HepG2 (cell line): Measurements from ENCODE around the gene PNN. TPM values are rescaled to one million over a fixed set of nuclear protein-coding genes. Genes with fewer than 3 reads are reported as not detected.

Source experiments
- BCL6 ChIP-seq: IDR thresholded peaks from 2 replicates; pipeline ENCODE4 v1.6.1; 2016; ENCODE audit warnings: missing genetic modification reagents, missing compliant biosample characterization
- HNRNPH1 ChIP-seq: fragments of 200-400 bp; formaldehyde crosslinking; optimal IDR thresholded peaks from 2 replicates; pipeline ENCODE3; 2017; ENCODE audit warnings: mild to moderate bottlenecking, low read depth, low read length
- JARID2 ChIP-seq: sonication (generic); formaldehyde crosslinking; IDR thresholded peaks from 2 replicates; pipeline ENCODE4 v1.8.1; 2023; ENCODE audit warnings: missing genetic modification reagents, inconsistent platforms; ENCODE audit not compliant: insufficient replicate concordance
- MLLT10 ChIP-seq: sonication (generic); formaldehyde crosslinking; IDR thresholded peaks from 2 replicates; pipeline ENCODE4 v1.4.0; 2020; ENCODE audit warnings: missing genetic modification reagents
- NFIB ChIP-seq: sonication (generic); formaldehyde crosslinking; IDR thresholded peaks from 2 replicates; pipeline ENCODE4 v1.9.0; 2021; ENCODE audit warnings: missing genetic modification reagents, mild to moderate bottlenecking, borderline replicate concordance
- NR1H2 ChIP-seq: sonication (generic); formaldehyde crosslinking; IDR thresholded peaks from 2 replicates; pipeline ENCODE4 v1.8.1; 2022; ENCODE audit warnings: low read depth, missing genetic modification reagents, borderline replicate concordance
- POLR2AphosphoS2 ChIP-seq: IDR thresholded peaks from 2 replicates; pipeline ENCODE4 v1.6.1; 2011; ENCODE audit warnings: low read depth, low read length, improper control_type of control experiment
- TBX2 ChIP-seq: sonication (generic); formaldehyde crosslinking; IDR thresholded peaks from 2 replicates; pipeline ENCODE4 v1.5.0; 2020; ENCODE audit warnings: missing genetic modification reagents, mild to moderate bottlenecking, borderline replicate concordance
- TCF12 ChIP-seq, 2 experiments: fragments of 450-650 bp in 1 of 2; sonication (generic) in 1 of 2; formaldehyde crosslinking in 1 of 2; IDR thresholded peaks; 2 replicates each; pipeline versions ENCODE4 v1.6.1 to v1.8.0; 2017 to 2022; ENCODE audit warnings: antibody characterized with exemption in 1 of 2, mild to moderate bottlenecking in 1 of 2, missing genetic modification reagents in 1 of 2, moderate library complexity in 1 of 2
- ZNF160 ChIP-seq: sonication (generic); formaldehyde crosslinking; IDR thresholded peaks from 2 replicates; pipeline ENCODE4 v1.8.0; 2022; ENCODE audit warnings: mild to moderate bottlenecking, inconsistent platforms, missing genetic modification reagents
- ZSCAN30 ChIP-seq: sonication (generic); formaldehyde crosslinking; IDR thresholded peaks from 2 replicates; pipeline ENCODE4 v1.5.0; 2020; ENCODE audit warnings: mild to moderate bottlenecking, missing genetic modification reagents
- ZSCAN9 ChIP-seq: IDR thresholded peaks from 2 replicates; pipeline ENCODE4 v1.6.1; 2016; ENCODE audit warnings: borderline replicate concordance
- polyA plus RNA-seq, 8 experiments: library from polyadenylated mRNA; depleted of rRNA in 3 of 8; stranded (reverse) in 7 of 8; unstranded in 1 of 8; fragments of >200 nt; fragmentation: Illumina TruSeq in 4 of 8; extraction: Trizol in 4 of 8; gene quantifications; 2 replicates each; pipeline versions ENCODE4 v1.2.1 to v1.2.3, GENCODE V29; 2011 to 2016; ENCODE audit warnings: low read depth in 4 of 8, missing spikeins in 1 of 8, mixed read lengths in 1 of 8; ENCODE audit not compliant: insufficient read depth in 1 of 8
- total RNA-seq, 5 experiments: library from RNA; depleted of rRNA; stranded (reverse); fragments of >200 nt; fragmentation: Illumina TruSeq; extraction: Trizol; gene quantifications; 2 replicates each; pipeline ENCODE4 v1.2.3, GENCODE V29; 2016; ENCODE audit warnings: low read depth in 1 of 5
- TF ChIP-seq, protein P1 (sequence below): sonication (generic); formaldehyde crosslinking; IDR thresholded peaks from 2 replicates; pipeline ENCODE4 v1.4.0; 2020; ENCODE audit warnings: mild to moderate bottlenecking, missing genetic modification reagents
- TF ChIP-seq, protein P2 (sequence below): sonication (generic); formaldehyde crosslinking; IDR thresholded peaks from 2 replicates; pipeline ENCODE4 v1.4.0; 2020; ENCODE audit warnings: missing genetic modification reagents
- TF ChIP-seq, protein P3 (sequence below): fragments of 450-650 bp; IDR thresholded peaks from 2 replicates; pipeline ENCODE4 v1.6.1; 2017
- TF ChIP-seq, protein P4 (sequence below): sonication (generic); formaldehyde crosslinking; IDR thresholded peaks from 2 replicates; pipeline ENCODE4 v1.4.0; 2020; ENCODE audit warnings: missing genetic modification reagents, mild to moderate bottlenecking, borderline replicate concordance

The PNN gene
- total and polyA plus RNA-seq, 2 of the 13 experiments (the other 11 are each of a cell fraction or from before 2014, with no cell fraction given): 58.0 to 214 TPM

DNA sequence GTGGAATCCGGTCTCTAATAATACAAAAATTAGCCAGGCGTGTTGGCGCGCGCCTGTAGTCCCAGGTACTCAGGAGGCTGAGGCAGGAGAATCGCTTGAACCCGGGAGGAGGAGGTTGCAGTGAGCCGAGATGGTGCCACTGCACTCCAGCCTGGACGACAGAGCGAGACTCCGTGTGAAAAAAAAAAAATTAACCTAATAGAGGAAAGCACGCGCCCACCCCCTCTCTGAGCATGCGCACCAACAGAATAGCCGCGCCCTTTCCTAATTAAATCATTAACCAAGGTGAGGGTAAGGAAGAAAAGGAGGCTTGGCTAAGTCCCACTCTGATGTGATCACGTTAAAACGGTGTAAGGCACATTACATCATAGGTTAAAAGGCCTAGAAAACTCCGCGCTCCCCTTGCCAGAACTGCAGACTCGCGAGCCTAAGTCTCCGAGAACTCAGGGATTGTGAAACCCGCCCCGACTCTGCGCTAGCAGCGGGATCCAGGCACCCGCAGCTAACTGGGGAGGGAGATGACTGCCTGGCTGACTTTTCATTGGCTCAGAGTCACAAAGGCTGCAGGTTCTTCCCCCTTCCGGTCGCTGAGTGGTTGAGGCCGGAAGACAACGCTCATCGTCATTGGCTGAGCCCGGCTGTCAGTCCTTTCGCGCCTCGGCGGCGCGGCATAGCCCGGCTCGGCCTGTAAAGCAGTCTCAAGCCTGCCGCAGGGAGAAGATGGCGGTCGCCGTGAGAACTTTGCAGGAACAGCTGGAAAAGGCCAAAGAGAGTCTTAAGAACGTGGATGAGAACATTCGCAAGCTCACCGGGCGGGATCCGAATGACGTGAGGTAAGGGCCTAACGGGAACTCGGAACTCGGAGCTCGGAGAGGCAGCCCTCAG, at the start of gene PNN (continued):
- TF ChIP-seq, protein P1, sequence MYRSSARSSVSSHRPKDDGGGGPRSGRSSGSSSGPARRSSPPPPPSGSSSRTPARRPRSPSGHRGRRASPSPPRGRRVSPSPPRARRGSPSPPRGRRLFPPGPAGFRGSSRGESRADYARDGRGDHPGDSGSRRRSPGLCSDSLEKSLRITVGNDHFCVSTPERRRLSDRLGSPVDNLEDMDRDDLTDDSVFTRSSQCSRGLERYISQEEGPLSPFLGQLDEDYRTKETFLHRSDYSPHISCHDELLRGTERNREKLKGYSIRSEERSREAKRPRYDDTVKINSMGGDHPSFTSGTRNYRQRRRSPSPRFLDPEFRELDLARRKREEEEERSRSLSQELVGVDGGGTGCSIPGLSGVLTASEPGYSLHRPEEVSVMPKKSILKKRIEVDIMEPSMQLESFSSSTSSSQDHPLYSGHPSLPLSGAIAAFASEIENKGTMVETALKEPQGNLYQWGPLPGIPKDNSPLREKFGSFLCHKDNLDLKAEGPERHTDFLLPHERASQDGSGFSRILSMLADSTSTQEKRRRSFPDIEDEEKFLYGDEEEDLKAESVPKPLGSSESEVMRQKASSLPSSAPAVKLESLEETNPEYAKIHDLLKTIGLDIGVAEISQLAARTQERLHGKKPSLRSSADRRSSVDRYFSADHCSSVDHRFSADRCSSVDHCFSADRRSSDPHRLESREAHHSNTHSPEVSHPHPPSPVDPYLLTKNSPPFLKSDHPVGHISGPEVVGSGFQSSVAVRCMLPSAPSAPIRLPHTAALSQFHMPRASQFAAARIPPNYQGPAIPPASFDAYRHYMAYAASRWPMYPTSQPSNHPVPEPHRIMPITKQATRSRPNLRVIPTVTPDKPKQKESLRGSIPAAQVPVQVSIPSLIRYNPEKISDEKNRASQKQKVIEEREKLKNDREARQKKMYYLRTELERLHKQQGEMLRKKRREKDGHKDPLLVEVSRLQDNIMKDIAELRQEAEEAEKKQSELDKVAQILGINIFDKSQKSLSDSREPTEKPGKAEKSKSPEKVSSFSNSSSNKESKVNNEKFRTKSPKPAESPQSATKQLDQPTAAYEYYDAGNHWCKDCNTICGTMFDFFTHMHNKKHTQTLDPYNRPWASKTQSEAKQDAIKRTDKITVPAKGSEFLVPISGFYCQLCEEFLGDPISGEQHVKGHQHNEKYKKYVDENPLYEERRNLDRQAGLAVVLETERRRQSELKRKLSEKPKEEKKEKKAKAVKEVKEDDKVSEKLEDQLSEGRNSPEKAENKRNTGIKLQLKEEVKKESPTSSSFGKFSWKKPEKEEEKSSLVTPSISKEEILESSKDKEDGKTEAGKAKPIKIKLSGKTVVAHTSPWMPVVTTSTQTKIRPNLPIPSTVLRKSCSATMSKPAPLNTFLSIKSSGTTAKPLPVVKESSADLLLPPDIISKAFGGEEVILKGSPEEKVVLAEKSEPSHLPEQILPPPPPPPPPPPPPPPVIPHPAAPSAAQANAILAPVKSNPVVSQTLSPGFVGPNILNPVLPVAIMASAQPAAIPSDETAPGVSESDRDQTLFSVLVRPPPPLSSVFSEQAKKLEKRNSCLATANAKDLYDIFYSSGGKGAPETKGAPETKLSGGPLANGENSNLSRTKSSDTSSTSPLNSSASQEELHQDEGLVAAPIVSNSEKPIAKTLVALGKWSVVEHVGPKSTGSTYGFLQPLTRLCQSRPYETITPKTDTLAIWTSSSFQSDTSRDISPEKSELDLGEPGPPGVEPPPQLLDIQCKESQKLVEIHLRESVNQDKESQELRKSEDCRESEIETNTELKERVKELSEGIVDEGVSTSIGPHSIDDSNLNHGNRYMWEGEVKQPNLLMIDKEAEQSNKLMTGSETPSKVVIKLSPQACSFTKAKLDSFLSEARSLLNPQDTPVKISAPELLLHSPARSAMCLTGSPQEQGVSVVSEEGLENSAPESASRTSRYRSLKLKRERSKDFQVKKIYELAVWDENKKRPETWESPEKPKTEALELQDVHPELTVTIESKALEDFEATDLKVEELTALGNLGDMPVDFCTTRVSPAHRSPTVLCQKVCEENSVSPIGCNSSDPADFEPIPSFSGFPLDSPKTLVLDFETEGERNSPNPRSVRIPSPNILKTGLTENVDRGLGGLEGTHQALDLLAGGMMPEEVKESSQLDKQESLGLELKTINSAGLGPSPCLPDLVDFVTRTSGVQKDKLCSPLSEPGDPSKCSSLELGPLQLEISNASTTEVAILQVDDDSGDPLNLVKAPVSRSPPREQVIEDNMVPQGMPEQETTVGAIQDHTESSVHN (CRISPR knock-in tag): peak; percentile 45; the same call in 1 of the 2 replicates
- TF ChIP-seq POLR2AphosphoS2 (peak; percentile 97), TCF12 (IDR thresholded peaks at IDR 0.05) (no peak), TCF12 (CRISPR knock-in tag; IDR thresholded peaks at IDR 0.05) (peak; percentile 92), BCL6 (CRISPR knock-in tag) (peak; percentile 72), ZNF160 (CRISPR knock-in tag) (peak; percentile 85), NR1H2 (CRISPR knock-in tag) (no peak), JARID2 (CRISPR knock-in tag) (peak; percentile 79), ZSCAN9 (CRISPR knock-in tag) (peak; percentile 57), TBX2 (peak; percentile 96), NFIB (CRISPR knock-in tag) (no peak), ZSCAN30 (CRISPR knock-in tag) (peak; percentile 92), HNRNPH1 (no peak), MLLT10 (peak; percentile 76; the same call in 1 of the 2 replicates)
- TF ChIP-seq, protein P2, sequence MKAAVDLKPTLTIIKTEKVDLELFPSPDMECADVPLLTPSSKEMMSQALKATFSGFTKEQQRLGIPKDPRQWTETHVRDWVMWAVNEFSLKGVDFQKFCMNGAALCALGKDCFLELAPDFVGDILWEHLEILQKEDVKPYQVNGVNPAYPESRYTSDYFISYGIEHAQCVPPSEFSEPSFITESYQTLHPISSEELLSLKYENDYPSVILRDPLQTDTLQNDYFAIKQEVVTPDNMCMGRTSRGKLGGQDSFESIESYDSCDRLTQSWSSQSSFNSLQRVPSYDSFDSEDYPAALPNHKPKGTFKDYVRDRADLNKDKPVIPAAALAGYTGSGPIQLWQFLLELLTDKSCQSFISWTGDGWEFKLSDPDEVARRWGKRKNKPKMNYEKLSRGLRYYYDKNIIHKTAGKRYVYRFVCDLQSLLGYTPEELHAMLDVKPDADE (CRISPR knock-in tag): no peak; the same call in 1 of the 2 replicates
- TF ChIP-seq, protein P3, sequence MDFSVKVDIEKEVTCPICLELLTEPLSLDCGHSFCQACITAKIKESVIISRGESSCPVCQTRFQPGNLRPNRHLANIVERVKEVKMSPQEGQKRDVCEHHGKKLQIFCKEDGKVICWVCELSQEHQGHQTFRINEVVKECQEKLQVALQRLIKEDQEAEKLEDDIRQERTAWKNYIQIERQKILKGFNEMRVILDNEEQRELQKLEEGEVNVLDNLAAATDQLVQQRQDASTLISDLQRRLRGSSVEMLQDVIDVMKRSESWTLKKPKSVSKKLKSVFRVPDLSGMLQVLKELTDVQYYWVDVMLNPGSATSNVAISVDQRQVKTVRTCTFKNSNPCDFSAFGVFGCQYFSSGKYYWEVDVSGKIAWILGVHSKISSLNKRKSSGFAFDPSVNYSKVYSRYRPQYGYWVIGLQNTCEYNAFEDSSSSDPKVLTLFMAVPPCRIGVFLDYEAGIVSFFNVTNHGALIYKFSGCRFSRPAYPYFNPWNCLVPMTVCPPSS: no peak
- TF ChIP-seq, protein P4, sequence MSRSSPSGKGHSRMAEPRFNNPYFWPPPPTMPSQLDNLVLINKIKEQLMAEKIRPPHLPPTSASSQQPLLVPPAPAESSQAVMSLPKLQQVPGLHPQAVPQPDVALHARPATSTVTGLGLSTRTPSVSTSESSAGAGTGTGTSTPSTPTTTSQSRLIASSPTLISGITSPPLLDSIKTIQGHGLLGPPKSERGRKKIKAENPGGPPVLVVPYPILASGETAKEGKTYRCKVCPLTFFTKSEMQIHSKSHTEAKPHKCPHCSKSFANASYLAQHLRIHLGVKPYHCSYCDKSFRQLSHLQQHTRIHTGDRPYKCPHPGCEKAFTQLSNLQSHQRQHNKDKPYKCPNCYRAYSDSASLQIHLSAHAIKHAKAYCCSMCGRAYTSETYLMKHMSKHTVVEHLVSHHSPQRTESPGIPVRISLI (CRISPR knock-in tag): peak; percentile 100
